Hypothalamus (tissue), 51 donors: ENCODE measurements around the gene NDUFS6.
"Not testable (repeated sequence)": the region's sequence is repeated elsewhere in the genome, so short reads cannot be mapped to it uniquely, and the experiment has no call there.

Experiments
- DNase-seq, 51 donors: peaks; one replicate each; lab custom pipeline; 2025; lab: John Stamatoyannopoulos, UW

NDUFS6 gene

DNA sequence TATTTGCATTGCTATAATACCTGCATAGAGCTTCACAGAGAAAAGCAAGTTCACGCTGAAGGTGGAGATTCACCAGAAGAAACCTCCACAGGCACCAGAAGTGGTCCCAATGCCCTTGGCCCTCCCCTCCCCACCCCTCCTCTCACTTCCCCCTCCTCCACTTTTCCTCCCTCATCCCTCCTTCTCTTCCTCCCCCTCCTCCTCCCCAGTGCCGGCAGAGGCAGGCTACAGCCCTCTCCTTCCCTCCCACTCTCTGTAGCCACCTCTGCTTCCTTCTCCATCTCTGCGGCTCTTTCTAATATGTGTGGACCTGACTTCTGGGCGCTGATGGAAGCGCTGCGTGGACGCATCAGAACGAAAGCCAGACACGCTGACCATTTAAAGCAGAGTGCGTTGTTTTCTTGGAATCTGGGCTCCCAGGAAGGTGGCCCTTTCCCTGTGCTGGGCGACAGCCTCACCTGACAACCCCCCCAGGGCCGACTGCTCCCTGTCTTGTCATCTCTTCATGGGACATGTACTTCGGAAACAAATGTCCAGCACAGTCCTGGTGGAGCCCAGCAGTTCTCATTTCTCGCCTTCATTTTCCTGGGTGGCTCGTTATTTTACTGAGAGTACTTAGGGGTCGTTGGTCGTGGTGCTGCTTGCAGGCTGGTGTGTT, 29.5 kb downstream of the NDUFS6 start:
- DNase-seq = no peak

DNA sequence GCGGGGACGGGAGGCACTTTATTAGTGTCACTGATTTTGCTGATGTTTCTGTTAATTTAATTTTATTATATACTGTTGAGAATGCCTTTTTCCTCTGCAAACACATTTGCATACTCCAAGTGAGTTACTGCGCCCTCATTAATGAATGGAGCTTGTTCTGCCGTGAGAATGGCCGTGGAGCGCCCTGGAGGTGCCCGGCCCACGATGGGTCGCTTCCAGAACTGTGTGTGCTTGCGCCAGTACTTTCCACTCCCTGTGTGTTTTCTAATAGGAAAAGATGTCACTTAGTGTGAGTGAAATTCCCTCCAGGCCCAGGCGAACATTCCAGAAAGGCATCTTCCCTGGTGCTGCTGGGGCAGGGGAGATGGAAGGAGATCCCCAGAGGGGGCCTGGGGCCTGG, 30.1 kb downstream of the NDUFS6 start:
- no peak for DNase-seq

DNA sequence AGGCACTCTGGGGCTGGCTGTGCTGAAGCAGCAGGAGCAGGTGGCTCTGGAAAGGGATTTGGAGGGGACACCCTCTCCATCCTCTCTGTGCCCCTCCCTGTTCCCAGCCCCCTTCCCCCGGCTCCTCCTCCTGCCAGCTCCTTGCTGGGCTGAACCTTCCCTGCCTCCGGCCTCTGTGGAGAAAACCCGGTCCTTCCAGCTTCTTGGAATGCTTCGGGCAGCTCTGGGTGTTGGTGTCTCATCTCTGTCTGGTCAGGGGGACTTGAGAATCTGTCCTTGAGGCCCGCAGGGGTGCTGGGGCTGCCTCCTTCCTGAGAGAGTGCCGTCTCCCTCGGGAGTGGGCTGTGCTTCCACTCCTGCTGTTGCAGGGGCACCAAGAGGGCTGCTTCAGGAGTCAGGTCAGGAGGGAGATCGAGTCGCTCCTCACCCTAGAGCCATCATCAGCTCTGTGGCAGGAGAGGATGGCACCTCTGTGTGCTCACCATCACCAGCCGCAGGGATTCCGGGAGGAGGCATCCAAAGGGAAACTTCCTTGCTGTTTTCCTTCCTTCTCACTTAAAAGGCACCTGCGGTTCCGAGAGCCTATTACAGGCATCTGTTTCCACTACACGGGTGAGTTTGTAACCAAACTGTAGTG, 30.6 kb downstream of the NDUFS6 start:
- DNase-seq = no peak

DNA sequence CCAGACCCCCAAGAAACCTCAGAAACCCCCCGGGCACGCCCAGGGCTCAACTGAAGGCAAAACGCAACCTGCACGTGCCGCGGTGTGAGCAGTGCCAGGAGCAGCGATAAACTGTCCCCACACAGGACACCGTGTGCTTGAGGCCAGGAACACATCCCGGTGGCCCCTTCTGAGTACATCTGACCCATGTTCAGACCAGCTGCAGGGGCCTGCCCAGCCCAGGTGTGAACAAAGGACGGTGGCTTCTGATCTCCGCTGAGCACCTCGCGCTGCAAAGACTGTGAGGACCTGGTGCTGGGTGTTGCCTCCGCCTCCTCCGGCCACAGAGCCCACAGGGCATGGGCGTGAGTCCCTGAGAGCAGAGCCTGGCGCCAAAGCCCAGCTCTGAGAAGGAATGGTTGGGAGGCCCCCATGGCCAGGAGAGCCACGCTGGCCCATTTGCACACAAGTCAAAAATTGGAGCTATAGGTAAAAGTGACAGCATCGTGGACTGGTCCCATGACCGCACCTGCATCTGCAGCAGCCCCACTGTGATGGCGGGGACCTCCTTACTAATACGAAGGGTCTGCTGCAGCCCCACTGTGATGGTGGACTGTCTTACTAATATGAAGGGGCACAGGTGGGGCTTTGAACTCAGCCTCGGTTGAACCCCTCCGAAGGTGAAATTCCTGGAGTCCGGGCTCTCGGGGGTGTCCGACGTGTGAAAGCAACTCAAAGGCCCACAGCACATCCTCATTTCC, 31.5 kb downstream of the NDUFS6 start:
- no peak for DNase-seq

DNA sequence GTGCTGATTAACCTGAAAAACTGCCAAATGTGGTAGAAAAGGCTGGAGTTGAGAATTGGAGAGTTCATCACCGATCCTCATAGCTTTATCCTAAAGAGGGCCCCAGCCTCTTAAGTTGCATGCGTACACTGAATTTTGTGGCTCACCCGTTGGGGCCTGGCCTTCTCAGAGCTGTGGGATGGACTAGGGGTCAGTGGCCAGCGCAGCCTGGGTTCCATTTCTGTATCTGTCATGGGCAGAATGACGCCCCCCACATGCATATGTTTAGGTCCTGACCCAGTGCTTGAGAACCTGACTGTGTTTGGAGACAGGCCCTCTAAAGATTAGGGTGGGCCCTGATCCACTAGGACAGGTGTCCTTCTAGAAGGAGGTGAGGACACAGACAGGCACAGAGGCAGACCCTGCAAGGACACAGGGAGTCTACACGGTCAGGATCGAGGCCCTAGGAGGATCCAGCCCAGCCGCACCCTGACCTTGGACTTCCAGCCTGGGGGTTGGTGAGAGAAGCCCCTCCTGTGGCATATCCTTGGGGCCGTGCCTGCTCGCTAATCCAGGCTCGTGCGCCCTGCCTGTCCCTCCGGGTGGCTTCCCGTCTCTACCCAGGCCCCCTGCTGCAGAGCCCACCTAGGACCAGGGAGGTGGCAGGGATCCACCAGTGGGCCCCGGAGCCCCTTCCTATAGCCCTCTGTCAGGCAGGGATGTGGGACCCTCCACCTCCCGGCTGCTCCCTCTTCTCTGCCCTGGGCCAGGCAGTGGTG, 32.2 kb downstream of the NDUFS6 start:
- DNase-seq = no peak

DNA sequence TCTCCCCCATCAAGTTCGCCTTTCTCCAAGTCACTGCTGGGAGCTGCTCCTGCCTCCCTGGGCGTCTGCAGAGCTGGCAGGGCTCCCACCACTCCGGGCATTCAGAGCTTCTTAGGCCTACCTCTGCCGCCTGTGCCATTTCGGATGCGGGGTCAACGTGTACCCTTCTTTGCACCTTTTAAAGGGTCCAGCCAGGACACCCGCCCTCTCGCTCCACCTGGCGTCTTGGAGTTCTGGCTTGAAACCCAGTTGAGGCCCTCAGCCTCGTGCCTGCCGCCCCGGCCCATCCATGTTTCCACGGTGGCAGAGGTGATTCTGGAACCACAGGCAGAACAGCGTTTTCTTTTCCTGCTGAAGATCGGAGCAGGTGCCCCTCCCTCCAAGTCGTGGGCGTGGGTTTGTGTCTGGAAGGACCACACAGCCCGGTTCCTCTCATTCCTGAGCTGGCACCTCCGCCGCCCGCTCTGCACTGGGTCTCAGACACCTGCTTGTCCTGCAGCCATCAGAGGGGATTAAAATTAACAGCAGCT, 32.9 kb downstream of the NDUFS6 start:
- no peak for DNase-seq

DNA sequence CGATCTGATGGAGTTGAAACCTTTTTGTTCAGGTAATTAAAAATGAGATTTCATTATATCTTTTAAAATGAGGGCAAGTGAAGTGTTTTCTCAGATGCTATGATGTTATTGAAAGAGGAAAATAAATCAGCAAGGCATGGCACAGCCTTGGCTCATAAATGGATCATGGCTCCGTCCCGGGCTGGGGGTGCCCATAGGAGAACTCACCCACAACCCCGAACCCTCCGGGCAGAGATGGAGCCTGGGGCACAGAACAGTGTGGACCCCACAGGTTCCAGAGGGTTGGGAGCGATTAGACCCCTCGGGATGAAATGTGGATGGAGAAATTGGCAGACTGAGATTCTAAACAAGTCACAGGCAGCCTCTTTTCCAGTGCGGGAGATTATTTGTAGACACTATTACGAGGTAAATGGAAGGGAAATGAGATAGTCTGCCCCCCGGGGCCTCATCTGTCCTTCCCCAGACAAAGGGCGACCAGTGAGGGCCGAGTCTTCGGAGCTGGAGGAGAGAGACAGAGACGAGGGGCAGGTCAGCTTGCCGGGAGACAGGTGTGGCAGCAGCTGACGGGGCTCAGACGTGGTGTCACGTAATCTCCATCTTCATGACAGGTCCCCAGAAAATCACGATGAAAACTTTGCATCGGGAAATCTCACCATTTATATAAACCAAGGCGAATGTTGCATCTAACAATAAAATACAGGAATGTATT, 33.7 kb downstream of the NDUFS6 start:
- no peak for DNase-seq

DNA sequence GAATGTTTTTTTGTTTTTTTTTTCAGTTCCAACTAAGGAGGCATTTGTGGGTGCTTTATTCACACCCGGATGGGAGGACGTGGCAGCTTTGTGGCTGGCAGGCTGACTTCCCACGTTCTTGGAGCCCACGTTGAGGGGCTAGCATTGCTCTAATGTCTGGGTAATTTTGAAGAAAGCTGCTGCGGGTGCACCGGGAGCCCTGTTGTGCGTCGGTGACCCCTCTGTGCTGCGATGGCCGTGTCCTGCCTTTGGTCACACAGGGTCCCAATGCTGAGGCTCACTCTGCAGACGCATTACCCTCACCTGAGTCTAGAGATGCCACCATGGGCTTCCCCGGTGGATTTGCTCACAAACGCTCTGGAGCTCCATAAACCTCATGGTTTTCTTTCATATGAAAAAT, 34.2 kb downstream of the NDUFS6 start:
- DNase-seq = no peak

DNA sequence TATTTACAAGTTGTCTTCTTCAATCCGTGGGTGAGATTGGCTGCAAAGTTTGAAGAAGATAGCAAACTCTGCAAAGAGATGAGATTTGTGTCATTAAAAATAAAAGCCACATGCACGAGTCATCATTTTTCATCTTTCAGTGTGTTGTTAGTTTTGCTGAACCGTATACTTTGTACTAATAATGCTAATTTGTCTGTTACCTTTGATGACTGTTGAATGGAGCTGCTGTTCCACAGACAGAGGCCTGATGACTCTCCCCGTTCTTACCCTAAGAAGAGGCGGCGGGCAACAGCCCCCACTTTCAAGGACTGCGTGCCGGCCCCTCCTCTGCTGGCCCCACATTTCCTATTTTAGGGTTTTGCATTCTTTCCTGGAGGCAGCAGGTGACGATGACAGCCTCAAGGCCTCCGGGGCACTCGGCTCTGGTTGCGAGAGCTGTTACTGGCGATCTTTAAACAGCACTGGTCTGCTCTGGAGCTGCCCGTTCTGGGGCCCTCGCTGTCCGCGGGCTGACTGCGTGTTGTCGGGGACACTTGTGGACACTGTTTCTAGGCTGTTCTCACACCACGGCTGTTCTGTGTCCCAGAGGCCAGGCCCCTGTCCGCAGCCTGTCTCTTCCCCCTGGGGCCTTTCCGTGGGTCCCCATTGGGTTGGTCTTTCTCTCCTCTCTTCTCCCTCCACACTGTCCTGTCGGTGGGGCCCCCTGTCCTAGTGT, 35.1 kb downstream of the NDUFS6 start:
- no peak for DNase-seq

DNA sequence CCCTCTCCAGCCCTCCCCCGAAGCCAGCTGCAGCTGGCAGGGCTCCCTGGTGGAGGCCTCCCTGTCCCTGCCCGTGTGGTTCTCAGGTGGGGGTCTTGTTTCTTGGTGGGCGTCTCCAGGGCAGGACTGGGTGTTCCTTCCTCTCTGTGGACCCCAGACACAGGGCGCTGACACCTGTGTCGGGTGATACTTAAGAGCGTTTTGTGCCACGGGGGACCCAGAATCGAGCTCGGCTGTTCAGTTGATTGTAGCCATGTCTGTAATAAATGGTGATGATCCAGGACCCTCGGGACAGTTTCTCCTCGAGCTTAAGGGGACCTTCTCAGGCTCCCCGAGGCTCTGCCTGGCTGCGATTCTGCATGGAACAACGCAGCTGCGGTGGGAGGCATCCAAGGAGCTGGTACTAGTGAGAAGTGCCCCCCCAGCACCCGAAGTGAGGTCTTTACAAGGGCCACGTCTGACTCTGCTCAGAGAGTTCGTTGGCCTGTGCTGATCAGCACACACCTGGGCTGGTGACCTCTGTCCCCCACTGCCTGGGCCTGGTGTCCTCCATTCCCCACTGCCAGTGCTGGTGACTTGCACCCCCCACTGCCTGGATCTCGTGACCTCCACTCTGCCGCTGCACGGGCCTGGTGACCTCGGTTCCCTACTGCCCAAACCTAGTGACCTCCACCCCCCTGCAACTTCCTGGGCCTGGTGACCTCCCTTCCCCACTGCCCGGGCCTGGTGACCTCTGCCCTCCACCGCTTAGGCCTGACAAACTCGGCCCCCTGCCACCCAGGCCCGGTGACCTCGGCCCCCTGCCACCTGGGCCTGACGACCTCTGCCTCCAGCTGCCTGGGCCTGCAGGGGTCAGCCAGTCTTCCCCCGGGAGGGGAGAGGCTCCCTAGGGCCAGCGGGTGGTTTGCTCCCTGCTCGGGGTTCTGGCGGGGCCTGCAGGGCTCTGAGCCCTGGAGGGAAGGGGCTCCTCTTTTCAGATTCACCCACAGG, 36.0 kb downstream of the NDUFS6 start:
- DNase-seq = no peak

DNA sequence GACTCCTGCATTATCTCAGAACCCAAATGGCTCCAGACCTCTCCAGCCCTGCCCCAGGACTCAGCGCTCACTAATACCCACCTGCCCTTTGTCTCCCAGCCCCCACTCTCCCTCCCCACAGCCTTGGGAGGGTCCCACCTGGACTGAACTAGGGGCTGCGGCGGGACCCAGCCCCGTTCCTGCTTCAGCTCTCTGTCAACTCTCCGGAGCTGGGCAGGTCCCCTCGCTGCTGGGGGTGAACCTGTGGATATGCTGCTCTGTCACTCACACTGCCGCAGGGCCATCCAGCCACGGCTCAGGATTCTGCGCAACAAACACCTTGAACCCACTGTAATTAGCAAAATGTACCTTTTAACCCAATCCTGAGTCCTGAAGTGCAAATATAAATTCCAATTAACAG, 36.8 kb downstream of the NDUFS6 start:
- no peak for DNase-seq

DNA sequence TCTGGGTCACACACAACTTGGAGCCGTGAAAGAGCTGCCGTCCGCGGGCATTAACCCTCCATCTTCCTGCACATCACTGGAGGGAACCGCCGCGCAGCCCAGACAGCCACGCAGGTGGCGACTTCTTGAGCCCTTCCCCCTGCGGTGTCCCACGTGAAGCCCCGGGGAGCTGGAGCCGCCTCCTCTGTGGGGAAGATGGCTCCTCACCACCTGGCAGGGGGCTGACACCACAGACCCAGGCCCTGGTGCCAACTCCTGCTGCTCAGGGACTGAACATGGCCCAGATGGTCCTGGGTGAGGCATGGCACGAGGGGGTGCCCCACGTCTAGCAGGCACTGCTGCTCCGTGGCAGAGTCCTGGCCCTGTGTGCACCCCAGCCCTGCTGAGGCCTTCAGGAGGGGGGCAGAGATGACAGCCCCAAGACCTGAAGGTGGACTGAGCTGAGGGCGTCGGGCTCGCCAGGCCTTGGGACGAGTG, 38.9 kb downstream of the NDUFS6 start:
- DNase-seq = no peak

DNA sequence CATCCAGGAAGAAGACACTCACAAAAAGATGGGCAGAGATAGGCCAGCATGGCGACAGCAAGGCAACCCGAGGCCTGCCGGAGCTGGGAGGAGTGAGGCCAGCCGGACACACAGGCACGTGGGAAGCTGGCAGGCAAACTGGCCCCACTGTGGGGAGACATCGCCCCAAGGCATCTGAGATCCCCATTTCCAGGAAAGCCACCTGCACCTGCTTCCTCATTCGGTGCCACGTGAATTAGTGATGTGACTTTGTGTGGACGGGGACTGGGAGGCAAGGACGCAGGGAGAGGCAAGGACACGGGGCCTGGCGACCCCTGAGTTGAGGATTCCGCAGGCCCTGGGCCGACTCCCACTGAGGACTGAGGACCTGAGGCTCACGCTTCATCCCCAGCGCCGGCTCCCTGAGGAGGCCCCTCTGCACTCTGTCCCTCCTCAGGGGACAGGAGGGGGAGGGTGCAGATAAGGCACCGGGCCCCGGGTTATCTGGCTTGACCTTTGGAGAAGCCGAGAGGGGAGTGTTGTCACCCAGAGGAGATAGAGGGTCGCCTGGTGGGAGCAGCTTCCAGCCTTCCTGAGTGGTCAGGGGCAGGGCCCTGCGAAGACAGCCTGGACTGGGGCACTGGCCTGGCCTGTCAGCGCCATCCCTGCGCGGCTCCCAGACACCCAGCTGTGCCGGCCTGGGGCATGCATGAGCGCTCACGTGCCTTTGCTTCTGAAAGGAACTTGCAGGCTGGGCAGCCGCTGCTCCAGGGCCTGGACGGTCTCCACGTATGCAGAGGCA, 39.7 kb downstream of the NDUFS6 start:
- no peak for DNase-seq

DNA sequence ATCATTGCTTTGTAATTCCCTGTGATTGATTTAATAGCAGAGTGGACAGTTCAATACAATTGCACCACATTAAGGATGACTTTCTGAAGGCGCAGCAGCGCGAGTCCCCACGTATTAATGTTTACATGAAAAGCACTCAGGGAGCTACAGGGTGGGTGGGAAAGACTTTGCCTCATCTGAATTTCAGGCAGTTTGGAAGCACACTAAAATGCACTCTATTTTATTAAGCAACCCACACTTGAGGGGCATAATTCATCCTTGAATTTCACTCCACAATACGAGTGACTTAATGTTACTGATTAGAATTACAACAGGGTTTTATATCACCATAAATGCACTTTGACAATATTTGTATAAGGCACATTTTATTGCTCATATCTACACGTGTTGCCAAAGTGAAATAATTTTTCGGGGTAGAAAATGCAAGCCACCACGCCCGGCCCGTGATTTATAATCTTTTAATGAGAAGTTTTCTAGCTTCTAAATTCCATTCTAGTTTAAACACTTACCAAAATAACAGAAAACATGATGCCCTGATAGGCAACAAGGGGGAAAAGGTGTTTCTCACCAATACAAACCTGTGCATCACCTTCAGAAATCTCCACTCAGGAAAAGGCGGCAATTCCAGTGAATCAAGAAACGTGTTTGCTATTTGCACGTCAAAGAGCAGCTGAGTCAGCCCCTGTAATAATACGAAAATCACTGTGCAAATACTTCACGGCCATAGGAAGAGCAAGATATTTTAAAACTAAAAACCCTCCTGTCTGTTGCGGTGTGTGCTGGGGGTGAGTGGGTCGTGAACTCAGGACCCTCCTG, 41.0 kb downstream of the NDUFS6 start:
- no peak for DNase-seq

DNA sequence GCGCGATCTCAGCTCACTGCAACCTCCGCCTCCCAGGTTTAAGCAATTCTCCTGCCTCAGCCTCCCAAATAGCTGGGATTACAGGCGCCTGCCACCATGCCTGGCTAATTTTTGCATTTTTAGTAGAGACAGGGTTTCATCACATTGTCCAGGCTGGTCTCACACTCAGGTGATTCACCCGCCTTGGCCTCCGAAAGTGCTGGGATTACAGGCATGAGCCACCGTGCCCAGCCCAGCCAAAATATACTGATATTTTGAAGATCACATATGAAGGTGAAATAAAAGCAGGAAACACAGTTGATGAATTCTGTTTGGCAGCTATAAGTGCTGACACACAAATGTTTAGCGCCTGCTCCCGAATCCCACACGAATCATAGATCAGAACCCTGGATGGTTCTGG, 42.6 kb downstream of the NDUFS6 start:
- not testable (repeated sequence) for DNase-seq

DNA sequence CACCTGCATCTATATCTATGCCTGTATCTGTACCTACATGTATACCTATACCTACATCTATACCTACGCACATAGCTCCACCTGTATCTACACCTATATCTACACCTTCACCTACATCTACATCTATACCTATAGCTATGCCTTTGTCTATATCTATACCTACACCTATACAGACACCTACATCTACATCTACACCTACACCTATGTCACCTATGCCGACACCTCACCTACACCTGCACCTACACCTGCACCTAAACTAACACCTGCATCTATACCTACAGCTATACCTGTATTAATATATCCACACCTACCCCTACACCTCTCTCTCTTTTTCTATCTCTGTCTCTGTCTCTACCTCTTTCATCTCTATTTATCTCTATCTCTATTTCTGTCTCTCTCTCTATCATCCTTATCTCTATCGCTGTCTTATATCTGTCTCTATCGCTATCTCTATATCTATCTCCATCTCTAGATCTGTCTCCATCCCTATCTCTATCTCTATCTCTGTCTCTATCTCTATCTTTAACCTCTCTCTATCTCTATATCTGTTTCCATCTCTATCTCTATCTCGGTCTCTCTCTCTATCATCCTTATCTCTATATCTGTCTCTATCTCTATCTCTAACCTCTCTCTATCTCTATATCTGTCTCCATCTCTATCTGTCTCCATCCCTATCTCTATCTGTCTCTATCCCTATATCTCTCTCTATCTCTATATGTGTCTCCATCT, 43.7 kb downstream of the NDUFS6 start:
- no peak for DNase-seq
